WERI-Rb-1 (cell line): ENCODE measurements around the gene RPL15.
"Not testable (repeated sequence)": the region's sequence is repeated elsewhere in the genome, so short reads cannot be mapped to it uniquely, and the experiment has no call there.

Source experiments
- DNase-seq: peaks from one replicate; pipeline ENCODE4 v3.0.0-alpha.2; 2020
- H3K27ac ChIP-seq: fragments of 250-450 bp; sonication (Bioruptor Pico); 2 replicates; pipeline ENCODE4 v1.5.1; 2020; ENCODE audit warnings: mild to moderate bottlenecking, moderate library complexity
- H3K27me3 ChIP-seq: fragments of 250-450 bp; sonication (Bioruptor Pico); 2 replicates; pipeline ENCODE4 v1.5.1; 2021; ENCODE audit warnings: mild to moderate bottlenecking, low read depth, moderate library complexity; ENCODE audit not compliant: insufficient read depth, severe bottlenecking
- H3K36me3 ChIP-seq: fragments of 250-450 bp; sonication (Bioruptor Pico); 2 replicates; pipeline ENCODE4 v1.5.1; 2020; ENCODE audit warnings: mild to moderate bottlenecking, moderate library complexity
- H3K4me3 ChIP-seq: 2 replicates; pipeline ENCODE4 v1.5.1; 2011; ENCODE audit warnings: low read depth, mild to moderate bottlenecking, control low read depth, low read length
- H3K9me3 ChIP-seq: fragments of 250-450 bp; sonication (Bioruptor Pico); 2 replicates; pipeline ENCODE4 v1.5.1; 2021; ENCODE audit warnings: mild to moderate bottlenecking, moderate library complexity; ENCODE audit not compliant: severe bottlenecking
- CTCF ChIP-seq: IDR thresholded peaks from 2 replicates; pipeline ENCODE4 v1.5.1; 2011; ENCODE audit warnings: low read depth, mild to moderate bottlenecking, control low read depth, inconsistent platforms, low read length

RPL15 gene

GRCh38 chr3:23894254-23895061 is 22.5 kb upstream of the RPL15 start:
- no peak for TF ChIP-seq CTCF
- Histone ChIP-seq H3K36me3 (peaks cover 56% of the 10 kb centered on the region), H3K27me3 (no peaks in the 10 kb centered on the region), H3K4me3 (no peak overlapping the region), H3K27ac (no peak overlapping the region), H3K9me3 (no peaks in the 10 kb centered on the region)
- DNase-seq: no peak

GRCh38 chr3:23895181-23895580 is 21.8 kb upstream of the RPL15 start:
- H3K4me3 ChIP-seq: no peak overlapping the region
- H3K36me3 ChIP-seq: peaks cover 56% of the 10 kb centered on the region

GRCh38 chr3:23900744-23901143 is 16.2 kb upstream of the RPL15 start:
- Histone ChIP-seq H3K27me3 (no peaks in the 10 kb centered on the region), H3K27ac (no peak overlapping the region), H3K9me3 (no peaks in the 10 kb centered on the region), H3K36me3 (peaks cover 45% of the 10 kb centered on the region), H3K4me3 (no peak overlapping the region)
- no peak for DNase-seq
- TF ChIP-seq CTCF: no peak

More at GRCh38 chr3:23895181-23895580, 21.8 kb upstream of the RPL15 start:
- Histone ChIP-seq H3K27ac (no peak overlapping the region), H3K9me3 (no peaks in the 10 kb centered on the region), H3K27me3 (no peaks in the 10 kb centered on the region)
- no peak for DNase-seq
- no peak for TF ChIP-seq CTCF

GRCh38 chr3:23904545-23904944 is 12.4 kb upstream of the RPL15 start:
- Histone ChIP-seq H3K36me3 (peaks cover 29% of the 10 kb centered on the region), H3K4me3 (no peak overlapping the region), H3K27me3 (no peaks in the 10 kb centered on the region), H3K9me3 (no peaks in the 10 kb centered on the region), H3K27ac (no peak overlapping the region)
- no peak for TF ChIP-seq CTCF
- DNase-seq: no peak

GRCh38 chr3:23909341-23909740 is 7.6 kb upstream of the RPL15 start:
- Histone ChIP-seq H3K27ac (no peak overlapping the region), H3K4me3 (no peak overlapping the region), H3K36me3 (peaks cover 24% of the 10 kb centered on the region), H3K27me3 (no peaks in the 10 kb centered on the region), H3K9me3 (no peaks in the 10 kb centered on the region)
- no peak for DNase-seq
- TF ChIP-seq CTCF: no peak

- TF ChIP-seq CTCF: no peak
- Histone ChIP-seq H3K36me3 (peaks cover 26% of the 10 kb centered on the region), H3K9me3 (no peaks in the 10 kb centered on the region), H3K27ac (no peak overlapping the region), H3K4me3 (no peak overlapping the region), H3K27me3 (no peaks in the 10 kb centered on the region)
- DNase-seq: no peak
Measured at GRCh38 chr3:23911397-23911796, 5.5 kb upstream of the RPL15 start.

- H3K4me3 ChIP-seq, H3K27me3 ChIP-seq, H3K9me3 ChIP-seq, H3K27ac ChIP-seq, DNase-seq: not testable (repeated sequence)
- H3K36me3 ChIP-seq: peaks cover 32% of the 10 kb centered on the region
Measured at GRCh38 chr3:23912335-23912734, 4.6 kb upstream of the RPL15 start.
